ENCODE measurements around the gene PCK2.

The PCK2 gene

DNA sequence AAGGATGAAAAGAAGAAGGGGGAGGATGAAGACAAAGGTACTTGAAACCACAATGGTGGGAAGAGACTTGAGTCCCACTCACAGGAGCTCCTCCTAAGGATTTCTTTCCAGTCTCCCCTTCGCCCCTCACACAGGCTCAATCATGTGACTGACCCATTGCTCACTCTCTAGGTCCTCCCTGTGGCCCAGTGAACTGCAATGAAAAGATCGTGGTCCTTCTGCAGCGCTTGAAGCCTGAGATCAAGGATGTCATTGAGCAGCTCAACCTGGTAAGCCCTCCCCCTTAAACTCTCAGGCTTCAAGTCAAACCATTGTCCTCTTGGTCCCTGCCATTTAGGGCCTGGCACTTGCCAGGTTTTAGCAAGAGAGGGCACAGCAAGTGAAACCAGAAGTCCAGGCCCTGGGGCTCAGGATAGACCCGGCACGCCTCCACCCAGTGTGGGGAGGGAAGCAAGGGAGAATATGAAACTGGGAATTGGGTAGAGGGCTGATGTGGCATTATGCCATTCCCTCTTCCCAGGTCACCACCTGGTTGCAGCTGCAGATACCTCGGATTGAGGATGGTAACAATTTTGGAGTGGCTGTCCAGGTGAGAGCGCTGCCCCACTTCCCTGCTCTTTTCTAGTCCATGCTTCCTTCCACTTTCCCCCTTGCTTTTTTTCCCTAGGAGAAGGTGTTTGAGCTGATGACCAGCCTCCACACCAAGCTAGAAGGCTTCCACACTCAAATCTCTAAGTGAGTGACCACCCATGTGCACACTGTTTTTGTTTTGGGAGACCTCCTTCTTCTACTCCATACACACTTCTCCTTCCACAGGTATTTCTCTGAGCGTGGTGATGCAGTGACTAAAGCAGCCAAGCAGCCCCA lies 43.7 kb downstream of the PCK2 start:
- no peak for DNase-seq (ENCODE audit: low spot score)

DNA sequence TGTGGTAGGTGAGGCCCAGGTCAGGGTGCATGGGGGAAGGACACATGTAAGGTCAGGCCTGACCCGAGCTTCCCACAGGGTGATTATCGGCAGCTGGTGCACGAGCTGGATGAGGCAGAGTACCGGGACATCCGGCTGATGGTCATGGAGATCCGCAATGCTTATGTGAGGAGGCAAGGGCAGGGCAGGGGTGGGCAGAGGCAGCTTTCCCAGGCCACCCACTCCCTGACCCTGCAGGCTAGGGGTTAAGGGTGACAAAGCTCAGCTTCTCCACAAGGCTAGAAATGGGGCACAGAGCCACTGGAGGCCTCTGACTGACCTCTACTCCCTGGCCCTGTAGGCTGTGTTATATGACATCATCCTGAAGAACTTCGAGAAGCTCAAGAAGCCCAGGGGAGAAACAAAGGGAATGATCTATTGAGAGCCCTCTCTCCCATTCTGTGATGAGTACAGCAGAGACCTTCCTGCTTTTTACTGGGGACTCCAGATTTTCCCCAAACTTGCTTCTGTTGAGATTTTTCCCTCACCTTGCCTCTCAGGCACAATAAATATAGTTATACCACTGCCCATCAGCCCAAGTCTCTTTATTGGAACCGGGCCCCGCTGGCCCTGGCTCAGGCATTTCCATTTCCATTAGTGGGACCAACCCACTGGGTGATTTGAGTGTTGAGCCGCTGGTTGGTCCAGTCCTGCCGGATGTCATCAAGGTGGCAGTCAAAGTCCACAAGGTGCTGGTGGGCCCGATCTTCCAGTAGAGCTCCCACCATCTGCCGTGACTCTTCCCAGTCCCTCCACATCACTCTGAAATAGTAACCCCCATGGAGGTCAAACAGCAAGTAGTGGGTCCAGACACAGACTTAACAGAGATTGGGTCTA lies 44.5 kb downstream of the PCK2 start:
- no peak for DNase-seq (ENCODE audit: low spot score)

DNA sequence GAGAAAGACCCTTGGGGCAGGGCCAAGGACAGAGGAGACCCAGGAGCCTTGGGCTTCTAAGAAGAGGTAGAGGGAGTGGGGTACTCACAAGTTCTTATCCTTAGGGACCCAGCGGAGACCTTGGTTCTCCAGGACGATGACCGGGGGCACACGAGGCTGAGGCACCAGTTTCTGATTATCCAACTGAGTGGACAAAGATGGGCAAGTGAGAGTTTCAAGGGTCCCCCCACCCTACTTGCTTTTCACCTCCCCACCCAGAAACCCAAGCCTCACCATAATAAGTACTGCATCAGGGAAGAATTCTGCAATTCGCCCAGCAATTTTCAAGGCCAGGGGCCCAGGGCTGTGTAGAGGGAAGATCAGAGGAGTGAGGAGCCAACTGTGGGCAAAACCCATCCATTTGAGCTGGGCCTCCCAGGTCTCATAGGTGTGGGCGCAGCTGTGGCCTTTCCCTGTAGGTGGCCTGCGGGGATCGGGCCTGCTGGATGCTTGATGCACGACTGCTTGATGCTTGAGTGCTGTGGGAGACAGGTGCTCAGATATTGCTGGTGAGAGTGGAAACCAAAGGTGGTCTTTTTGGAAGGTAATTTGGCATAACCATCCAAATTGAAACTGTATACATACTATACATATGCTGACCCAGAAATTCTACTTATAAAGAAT lies 45.3 kb downstream of the PCK2 start:
- no peak for DNase-seq (ENCODE audit: low spot score)

DNA sequence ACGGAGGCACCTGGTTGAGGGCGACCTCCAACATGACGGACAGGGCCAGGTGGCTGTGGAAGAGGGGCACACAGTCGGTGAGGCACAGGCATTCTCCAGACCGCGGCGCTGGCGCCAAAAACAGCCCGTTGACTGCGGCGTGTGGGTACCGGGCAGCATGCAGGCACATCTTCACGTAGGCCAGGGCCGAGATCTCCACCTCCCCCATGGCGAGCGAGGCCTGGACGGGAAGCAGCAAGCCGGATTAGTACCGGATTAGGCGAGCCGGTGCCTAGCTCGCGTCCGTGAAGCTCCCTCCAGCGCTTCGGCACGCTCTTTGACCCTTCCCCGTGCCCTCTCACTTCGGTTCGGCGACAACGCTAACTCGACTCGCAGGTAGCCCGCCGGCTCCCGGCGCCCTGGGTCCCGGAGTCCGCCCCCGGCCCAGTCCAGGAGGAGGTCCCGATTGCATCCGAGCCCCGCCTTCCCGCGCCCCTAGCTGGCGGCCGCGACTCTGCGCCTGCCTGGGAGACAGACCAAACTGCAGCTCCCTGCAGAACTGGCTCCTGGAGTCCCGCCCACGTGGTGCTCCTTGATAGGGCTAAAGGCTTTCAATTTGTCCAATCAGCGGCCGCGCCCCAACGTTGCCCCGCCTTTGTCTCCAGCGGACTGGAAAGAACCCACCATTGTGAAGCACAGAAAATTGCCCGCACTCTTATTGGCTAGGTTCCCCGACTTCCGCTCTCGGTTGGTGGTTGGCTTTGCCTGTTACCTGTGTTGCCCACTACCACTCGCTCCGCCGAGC lies 47.2 kb downstream of the PCK2 start, which contains the start of gene EMC9:
TSS of gene EMC9 (minus strand) at position 495 of the 784 bp plus-strand sequence. CDS start at position 208, 287 bp downstream.
- peak; percentile 98 for DNase-seq (ENCODE audit: low spot score)

DNA sequence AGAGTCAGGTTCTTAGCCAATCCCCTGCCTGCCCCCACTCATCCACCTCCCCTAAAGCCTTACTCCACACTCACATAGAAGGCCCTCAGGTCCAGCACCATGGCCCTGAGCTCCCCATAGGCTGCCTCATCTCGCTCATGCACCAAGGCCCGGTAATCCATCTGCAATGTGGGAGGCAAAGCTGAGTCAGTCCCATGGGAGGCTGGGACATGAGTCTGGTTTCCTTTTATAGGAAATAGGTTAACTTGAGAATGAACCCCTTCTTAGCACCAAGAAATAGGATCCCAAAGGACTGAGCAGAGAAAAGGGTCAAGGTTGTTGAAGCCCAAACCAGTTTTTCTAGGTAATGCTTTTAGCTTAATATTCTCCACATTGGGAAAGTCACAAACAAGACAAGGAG lies 49.4 kb downstream of the PCK2 start:
- DNase-seq (ENCODE audit: low spot score): no peak

DNA sequence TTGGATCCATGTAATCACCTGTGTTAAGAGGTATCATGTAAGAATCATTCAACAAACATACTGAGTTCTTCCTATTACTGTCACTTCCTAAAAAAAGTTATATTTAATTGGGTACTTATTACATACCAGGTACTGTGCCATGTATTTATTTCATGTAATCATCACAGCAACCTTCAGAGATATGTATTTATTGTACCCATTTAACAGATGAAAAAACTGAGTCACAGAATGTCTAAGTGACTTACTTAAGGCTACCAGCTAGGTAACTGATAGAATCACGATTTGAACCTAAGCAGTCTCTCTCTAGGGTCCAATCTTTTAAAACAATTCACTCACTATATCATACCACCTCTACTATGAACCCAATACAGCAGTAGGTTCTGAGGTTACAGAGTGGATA lies 50.3 kb downstream of the PCK2 start:
- no peak for DNase-seq (ENCODE audit: low spot score)

DNA sequence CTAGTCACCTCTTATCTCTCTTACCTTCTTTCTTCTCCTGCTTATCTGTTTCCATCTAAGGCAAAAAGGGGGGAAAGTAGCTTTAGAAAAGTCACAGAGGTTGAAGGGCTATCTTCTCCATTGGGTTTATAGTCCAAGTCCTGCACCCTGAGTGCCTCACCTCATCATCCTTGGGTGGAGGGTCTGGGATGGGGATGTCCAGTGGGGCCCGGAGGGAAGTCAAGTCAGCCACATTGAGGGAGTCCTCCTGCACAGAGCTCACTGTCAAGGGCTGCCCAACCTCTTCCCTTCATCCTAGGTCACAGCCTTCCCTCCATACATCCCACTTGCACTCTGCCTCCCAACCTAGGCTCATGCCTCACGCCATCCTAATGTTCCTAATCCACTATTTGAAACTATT lies 51.1 kb downstream of the PCK2 start:
- no peak for DNase-seq (ENCODE audit: low spot score)

DNA sequence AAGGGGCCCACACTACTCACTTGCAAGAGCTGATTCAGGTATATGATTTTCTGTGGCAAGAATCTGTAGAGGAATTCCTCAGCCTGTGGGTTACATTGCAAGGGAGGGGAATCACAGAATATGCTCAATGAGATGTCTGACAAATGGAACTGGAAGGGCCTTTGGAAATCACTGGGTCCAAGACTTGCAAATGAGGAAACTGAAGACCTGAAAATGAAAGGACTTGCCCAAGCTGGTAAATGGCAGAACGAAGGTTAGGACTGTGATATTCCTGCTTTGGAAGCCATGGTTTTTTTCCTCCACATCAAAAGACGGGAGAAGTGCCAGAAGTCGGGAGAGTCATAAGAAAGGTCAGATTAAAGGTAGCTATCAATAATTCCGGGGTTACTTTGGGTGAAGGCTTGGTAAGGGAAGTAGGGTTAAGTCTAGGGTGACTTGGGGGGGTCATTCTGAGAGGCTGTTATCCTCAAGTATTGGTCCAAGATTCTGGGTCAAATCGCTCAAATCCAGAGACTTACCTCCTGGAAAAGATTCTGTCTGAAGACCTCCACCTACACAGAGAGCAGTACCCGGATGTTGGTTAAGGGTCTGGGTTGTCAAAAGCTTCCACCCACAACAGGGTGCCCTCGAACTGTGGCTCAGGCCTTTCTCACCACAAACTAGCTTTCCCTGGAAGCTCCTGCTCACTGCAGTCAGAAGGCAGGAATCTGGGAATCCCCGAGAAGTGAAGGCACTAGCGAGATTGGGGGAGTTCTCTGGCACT lies 51.8 kb downstream of the PCK2 start:
- no peak for DNase-seq (ENCODE audit: low spot score)

DNA sequence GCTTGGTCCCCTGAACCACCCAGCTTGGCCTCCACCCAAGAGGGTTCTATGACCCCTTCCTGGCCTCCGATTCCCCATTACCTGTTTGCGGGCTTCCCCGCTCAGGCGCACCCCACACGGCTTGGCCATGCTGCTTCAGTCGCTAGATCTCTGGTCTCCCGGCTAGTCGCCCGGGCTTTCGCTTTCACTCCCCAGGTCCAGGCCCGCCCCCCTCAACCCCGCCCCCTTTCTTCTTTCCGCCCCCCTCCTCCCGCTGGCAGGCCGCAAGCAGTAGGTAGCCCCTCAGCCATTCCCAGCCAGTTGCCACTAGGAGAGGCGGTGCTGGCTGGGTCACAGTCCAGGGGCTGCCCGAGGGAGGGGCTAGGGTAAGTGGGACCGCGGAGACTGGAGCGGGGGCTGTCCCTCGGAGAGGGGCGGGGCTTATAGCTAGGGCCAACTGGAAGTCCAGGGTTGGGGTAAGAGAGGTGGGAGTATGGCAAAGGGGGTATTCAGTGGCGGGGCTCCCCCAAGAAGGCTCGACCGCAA lies 52.4 kb downstream of the PCK2 start, which contains the start of gene PSME2:
TSS of gene PSME2 (minus strand) at position 158 of the 525 bp plus-strand sequence. CDS start at position 129, 29 bp downstream.
- peak; percentile 96 for DNase-seq (ENCODE audit: low spot score)

DNA sequence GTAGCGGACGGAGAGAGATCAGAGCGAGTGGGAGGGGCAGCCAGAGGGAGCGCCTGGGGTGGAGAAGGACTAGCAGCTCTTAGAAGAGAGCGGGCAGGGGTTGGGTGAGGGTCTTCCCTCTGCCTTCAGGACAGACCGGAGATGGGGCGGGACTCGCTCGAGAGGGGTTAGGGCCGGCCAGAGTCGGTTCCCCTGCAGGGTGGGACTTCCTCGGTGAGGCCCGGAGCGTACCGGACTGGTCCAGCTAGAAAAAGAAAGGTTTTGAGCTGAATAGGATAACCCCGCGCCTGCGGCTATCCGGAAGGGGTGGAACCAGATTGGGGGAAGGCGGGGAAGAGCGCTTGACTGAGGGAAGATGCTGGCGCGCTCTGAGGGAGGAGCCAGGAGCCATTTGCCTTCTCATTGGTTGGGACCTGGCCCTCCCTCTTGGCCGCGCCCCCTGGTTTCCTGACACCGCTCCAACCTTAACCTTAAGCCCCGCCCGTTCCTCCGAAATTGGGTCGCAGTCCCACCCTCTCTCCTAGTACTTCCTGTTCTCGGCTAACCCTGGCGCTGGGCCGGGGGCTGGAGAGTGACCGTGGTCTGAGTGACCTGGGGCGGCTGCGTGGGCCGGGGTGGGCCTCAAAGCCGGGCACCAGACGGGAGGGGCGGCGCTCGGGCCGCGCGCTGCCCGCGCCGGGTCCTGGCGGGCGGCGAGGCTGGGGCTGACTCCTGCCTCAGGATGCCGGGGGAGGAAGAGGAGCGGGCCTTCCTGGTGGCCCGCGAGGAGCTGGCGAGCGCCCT lies 53.1 kb downstream of the PCK2 start, which contains the start of gene RNF31:
TSS of gene RNF31 (plus strand) at position 521 of the 783 bp plus-strand sequence. CDS start at position 722, 201 bp downstream.
- DNase-seq (ENCODE audit: low spot score): peak; percentile 97

DNA sequence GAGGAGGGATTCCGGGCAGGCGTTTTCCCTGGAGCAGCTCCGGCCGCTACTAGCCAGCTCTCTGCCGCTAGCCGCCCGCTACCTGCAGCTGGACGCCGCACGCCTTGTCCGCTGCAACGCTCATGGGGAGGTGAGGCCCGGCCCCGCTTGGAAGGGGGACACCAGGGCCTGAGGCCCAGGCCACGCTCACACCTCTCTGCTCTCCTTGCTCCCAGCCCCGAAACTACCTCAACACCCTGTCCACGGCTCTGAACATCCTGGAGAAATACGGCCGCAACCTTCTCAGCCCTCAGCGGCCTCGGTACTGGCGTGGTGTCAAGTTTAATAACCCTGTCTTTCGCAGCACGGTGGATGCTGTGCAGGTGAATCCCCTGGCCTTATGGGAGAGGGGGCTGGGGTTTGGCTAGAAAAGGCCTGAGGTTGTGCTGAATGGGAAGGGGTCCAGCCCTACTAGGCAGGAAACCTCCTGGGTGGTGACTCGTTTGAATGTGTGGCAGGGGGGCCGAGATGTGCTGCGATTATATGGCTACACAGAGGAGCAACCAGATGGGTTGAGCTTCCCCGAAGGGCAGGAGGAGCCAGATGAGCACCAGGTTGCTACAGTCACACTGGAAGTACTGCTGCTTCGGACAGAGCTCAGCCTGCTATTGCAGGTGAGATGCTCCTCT lies 53.8 kb downstream of the PCK2 start:
- DNase-seq (ENCODE audit: low spot score): no peak

DNA sequence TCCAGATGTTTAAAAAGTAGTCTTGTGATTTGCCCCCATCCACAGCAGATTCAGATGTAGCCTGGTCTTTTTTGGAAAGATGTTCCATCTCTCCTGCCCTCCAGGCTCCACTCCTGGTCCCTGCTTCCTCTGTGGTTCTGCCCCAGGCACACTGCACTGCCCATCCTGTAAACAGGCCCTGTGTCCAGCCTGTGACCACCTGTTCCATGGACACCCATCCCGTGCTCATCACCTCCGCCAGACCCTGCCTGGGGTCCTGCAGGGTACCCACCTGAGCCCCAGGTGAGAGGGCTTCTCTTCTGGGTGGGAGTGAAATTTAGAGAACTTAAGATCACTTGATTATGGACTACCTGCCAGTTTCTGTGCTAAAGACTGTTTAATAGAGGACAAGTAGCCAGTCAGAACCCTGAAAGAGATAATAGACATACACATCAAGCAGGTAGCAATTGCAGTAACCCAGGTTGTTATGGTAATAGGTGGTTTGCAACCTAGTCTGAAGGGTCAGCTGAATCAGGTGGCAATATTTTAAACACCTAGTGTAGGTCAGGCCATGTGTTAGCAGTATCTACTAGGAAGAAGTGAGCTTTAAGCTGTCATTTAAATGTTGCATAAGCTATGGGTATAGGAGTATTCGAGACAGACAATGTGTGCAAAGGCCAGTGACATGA lies 55.3 kb downstream of the PCK2 start:
- DNase-seq (ENCODE audit: low spot score): no peak

DNA sequence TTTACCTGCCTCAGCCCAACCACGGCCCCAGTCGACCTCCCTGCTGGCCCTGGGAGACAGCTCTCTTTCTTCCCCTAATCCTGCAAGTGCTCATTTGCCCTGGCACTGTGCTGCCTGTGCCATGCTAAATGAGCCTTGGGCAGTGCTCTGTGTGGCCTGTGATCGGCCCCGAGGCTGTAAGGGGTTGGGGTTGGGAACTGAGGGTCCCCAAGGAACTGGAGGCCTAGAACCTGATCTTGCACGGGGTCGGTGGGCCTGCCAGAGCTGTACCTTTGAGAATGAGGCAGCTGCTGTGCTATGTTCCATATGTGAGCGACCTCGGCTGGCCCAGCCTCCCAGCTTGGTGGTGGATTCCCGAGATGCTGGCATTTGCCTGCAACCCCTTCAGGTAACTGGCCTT lies 56.0 kb downstream of the PCK2 start:
- DNase-seq (ENCODE audit: low spot score): no peak

DNA sequence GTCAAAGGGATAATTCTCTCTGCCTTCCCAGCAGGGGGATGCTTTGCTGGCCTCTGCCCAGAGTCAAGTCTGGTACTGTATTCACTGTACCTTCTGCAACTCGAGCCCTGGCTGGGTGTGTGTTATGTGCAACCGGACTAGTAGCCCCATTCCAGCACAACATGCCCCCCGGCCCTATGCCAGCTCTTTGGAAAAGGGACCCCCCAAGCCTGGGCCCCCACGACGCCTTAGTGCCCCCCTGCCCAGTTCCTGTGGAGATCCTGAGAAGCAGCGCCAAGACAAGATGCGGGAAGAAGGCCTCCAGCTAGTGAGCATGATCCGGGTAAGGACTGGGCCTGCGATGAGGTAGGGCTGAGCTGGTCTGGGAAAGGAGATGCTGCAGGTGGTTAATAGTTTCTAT lies 56.5 kb downstream of the PCK2 start:
- no peak for DNase-seq (ENCODE audit: low spot score)

DNA sequence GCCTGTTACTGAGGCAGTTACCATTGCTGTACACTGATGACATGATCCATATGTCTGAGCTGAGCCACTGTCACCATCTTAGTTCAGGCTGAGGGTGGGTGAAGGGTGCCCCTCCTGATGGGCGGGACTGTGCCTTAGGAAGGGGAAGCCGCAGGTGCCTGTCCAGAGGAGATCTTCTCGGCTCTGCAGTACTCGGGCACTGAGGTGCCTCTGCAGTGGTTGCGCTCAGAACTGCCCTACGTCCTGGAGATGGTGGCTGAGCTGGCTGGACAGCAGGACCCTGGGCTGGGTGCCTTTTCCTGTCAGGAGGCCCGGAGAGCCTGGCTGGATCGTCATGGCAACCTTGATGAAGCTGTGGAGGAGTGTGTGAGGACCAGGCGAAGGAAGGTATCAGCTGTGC lies 56.9 kb downstream of the PCK2 start:
- no peak for DNase-seq (ENCODE audit: low spot score)

DNA sequence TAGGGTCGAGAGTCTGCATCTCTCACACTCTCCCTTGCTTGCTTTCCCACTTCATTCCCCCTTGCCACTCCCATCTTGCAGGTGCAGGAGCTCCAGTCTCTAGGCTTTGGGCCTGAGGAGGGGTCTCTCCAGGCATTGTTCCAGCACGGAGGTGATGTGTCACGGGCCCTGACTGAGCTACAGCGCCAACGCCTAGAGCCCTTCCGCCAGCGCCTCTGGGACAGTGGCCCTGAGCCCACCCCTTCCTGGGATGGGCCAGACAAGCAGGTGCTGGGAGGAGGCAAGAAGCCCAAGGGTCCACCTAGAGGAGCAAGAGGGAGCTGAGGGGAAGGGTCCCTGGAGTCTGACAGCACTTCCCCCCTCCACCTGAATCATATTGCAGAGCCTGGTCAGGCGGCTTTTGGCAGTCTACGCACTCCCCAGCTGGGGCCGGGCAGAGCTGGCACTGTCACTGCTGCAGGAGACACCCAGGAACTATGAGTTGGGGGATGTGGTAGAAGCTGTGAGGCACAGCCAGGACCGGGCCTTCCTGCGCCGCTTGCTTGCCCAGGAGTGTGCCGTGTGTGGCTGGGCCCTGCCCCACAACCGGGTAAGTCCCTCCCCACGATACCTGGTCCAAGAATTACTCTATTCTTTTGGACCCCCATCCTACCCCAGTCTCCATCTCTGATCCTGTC lies 57.4 kb downstream of the PCK2 start:
- no peak for DNase-seq (ENCODE audit: low spot score)

All from AG08396 (cell line).